Mucosa of descending colon (tissue), 3 donors: ENCODE data around the gene RIPK3. TPM values are rescaled to one million over a fixed set of nuclear protein-coding genes. Genes with fewer than 3 reads are reported as not detected.

Experiments used
- ATAC-seq: fragments of 200-7000 bp; cut with Tn5 transposase; one replicate; pipeline ENCODE4 v1.9.1; 2020; ENCODE audit warnings: mild to moderate bottlenecking, moderate library complexity
- DNase-seq, 3 donors: peaks; one replicate each; pipeline ENCODE4 v3.0.0-alpha.2; 2020
- H3K36me3 ChIP-seq: fragments of 200-600 bp; one replicate; pipeline ENCODE4 v1.8.0; 2021; ENCODE audit warnings: low read depth, mild to moderate bottlenecking
- H3K4me1 ChIP-seq: fragments of 200-600 bp; one replicate; pipeline ENCODE4 v1.8.0; 2021; ENCODE audit warnings: low read depth, mild to moderate bottlenecking
- H3K4me3 ChIP-seq: fragments of 200-600 bp; one replicate; pipeline ENCODE4 v1.8.0; 2021; ENCODE audit warnings: mild to moderate bottlenecking
- H3K9me3 ChIP-seq: fragments of 200-600 bp; one replicate; pipeline ENCODE4 v1.8.0; 2021; ENCODE audit warnings: mild to moderate bottlenecking
- CTCF ChIP-seq: fragments of 200-600 bp; IDR thresholded peaks from one replicate; pipeline ENCODE4 v1.8.0; 2022; ENCODE audit warnings: antibody characterized with exemption, mild to moderate bottlenecking
- intact Hi-C, 2 donors: fragments of 100-400 bp; cut with DNase I in 1 of 2; cut with micrococcal nuclease in 1 of 2; formaldehyde crosslinking; loops; one replicate each; pipeline versions ENCODE4 v1.11.0 to v1.11.1; 2022; cut with DNase I, micrococcal nuclease
- total RNA-seq, 3 donors: library from RNA; stranded (reverse); fragmentation: NEBNext Ultra II Directional in 2 of 3; extraction: Animal tissue kit (Norgen Biotek cat#: 25700) in 2 of 3; gene quantifications; one replicate each; pipeline versions ENCODE4 v1.2.1 to v1.2.4, GENCODE V29; 2021 to 2023
- donor health status: DM: no; HTN: no; CAD: no; lungs with moderate emphysema.
- donor health status: DM: no; HTN: no; CAD: no.
- donor health status: DM: no; HTN: yes; CAD: no.

Gene RIPK3
- total RNA-seq, 3 donors from 2014 or later: 40.6 to 99.9 (median 71.7) TPM

GRCh38 chr14:24368562-24369252, 28.9 kb upstream of the RIPK3 start:
- no peak for TF ChIP-seq CTCF
- intact Hi-C loops: loop anchor here (5.0 kb wide), 2 partner anchors 36 to 64 kb away; no protein-coding TSS in a partner anchor
- no peak for ATAC-seq
- Histone ChIP-seq H3K4me1 (peaks cover 5% of the 10 kb centered on the region), H3K36me3 (no peaks in the 10 kb centered on the region), H3K4me3 (no peak overlapping the region), H3K9me3 (no peaks in the 10 kb centered on the region)
- DNase-seq: peak; percentile 53 to 69 (median 65)

- Histone ChIP-seq H3K9me3 (no peaks in the 10 kb centered on the region), H3K4me1 (peaks cover 5% of the 10 kb centered on the region), H3K36me3 (no peaks in the 10 kb centered on the region), H3K4me3 (peak overlapping the region; percentile 22)
- no peak for TF ChIP-seq CTCF
- ATAC-seq (no peak), DNase-seq (peak in 2 of 3 donors; percentile 64 to 66)
- intact Hi-C loops: loop anchor here (5.0 kb wide), 2 partner anchors 36 to 64 kb away; no protein-coding TSS in a partner anchor
These were observed 28.4 kb upstream of the RIPK3 start for GRCh38 chr14:24368212-24368561.

DNA sequence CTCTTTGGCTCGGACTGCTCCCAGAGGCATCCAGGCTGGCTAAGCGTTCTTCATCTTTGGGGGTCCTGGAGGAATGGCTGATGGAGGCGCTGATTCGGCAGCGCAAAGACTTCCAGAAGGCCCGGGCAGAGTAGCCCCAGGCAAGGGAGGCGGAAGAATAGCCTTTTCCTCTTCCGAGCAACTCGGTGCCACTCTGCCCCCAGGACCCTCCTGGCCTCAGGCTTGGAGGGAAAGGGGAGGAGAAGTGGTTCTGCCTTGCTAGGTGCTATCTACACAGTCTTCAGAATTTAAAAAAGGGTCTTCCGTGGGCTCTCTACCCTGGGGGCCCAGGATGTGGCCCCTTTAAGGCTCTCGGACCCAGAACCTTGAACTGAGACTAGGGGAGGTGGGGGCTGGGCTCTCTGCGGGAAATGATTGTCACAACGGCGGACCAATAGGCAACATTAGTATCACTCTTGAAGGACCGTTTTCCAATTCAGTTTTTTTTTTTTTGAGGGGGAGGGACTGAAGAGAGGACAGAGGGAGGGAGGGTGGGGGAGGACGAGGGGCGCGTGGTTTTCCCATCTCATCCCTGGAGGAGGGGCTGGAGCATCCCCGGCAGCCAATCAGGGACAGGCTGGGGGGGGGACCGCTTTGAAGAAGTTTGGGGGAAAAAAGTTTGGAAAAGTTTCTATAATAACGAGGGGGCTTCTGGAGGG, 27.9 kb upstream of the RIPK3 start, which contains the start of gene NFATC4:
Gene NFATC4, plus strand, starts transcription at position 671 of the 698 bp plus-strand sequence. CDS start 157 bp downstream, outside the sequence.
- Histone ChIP-seq H3K4me1 (peaks cover 5% of the 10 kb centered on the region), H3K9me3 (no peaks in the 10 kb centered on the region), H3K4me3 (peak within 1 kb of the TSS; percentile 22), H3K36me3 (no peaks in the 10 kb centered on the region)
- DNase-seq: peak; percentile 69 to 91 (median 73)
- ATAC-seq: peak; percentile 37
- intact Hi-C loops: loop anchor here (5.0 kb wide), 2 partner anchors 35 to 65 kb away; no protein-coding TSS in a partner anchor
- no peak for TF ChIP-seq CTCF

DNA sequence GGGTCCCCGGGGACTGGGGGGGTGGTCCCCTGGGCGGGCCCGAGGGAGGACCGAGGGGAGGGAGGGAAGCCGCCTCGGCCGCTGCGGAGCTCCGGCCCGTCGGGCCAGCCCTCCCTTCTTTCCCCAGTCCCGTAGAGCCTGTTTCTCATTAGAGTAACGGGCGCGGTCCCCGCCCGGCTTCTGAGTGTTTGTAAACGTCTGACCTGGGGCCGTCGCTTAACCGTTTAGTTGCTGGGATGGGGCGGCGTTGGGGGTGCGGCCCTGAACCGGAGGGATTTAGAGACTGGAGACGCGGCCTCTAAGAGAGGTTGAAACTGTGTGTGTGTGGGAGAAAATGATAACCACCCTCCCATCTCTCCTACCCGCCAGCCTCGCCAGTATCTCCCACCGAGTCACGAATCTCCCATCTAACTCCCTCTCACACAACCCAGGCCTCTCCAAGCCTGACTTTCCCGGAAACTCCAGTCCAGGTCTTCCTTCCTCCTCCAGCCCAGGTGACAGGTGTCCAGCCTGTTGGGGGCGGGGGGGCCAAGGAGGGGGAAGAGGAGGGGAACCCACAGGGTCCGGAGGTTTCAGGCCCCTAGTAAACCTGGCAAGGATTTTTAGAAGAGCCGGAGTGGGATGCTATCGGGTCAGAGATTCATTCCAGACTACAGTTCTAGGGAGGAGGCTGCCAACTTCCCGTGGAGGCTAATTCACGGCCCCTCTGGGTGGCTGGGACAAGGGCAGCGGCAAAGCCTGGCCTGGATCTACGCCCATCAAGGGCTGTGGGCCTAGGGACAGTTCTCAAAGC, 27.1 kb upstream of the RIPK3 start:
- Histone ChIP-seq H3K36me3 (no peaks in the 10 kb centered on the region), H3K4me3 (peak overlapping the region; percentile 14), H3K4me1 (peaks cover 5% of the 10 kb centered on the region), H3K9me3 (no peaks in the 10 kb centered on the region)
- ATAC-seq: peak; percentile 82
- intact Hi-C loops: loop anchor here (5.0 kb wide), 2 partner anchors 35 to 65 kb away; no protein-coding TSS in a partner anchor
- no peak for TF ChIP-seq CTCF
- DNase-seq: peak; percentile 92 to 95 (median 93)

DNA sequence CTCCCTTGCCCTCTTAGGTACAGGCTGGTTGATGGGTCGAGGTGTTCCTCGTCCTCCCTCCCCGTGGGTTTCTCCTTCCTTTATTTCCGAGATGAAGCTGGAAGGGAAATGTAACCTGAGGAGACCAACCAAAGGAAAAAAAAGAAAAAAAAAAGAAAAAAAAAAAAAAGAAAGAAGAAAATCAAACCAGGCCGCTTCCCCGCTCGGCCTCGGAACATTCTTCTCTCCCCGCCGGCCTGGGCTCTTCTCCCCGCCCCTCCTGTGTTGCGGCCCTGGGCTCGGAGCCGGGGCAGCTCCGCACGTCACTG, 26.6 kb upstream of the RIPK3 start:
- DNase-seq: no peak
- H3K4me3 ChIP-seq: no peak overlapping the region
- H3K9me3 ChIP-seq: no peaks in the 10 kb centered on the region
- H3K4me1 ChIP-seq: peaks cover 5% of the 10 kb centered on the region
- H3K36me3 ChIP-seq: no peaks in the 10 kb centered on the region
- intact Hi-C loops: loop anchor here (5.0 kb wide), 2 partner anchors 34 to 66 kb away; no protein-coding TSS in a partner anchor
- no peak for TF ChIP-seq CTCF
- no peak for ATAC-seq
